H1 (cell line): Measurements from ENCODE around the gene FHIT. TPM values are rescaled to one million over a fixed set of nuclear protein-coding genes. Genes with fewer than 3 reads are reported as not detected.

Experiments
- CTCF ChIA-PET: fragments of 300-600 bp; sonication (Branson Sonifier 250); formaldehyde crosslinking; loops from one replicate; lab custom pipeline; 2021; ENCODE audit not compliant: partially characterized antibody; lab: Charles Lee
- POLR2A ChIA-PET: fragments of 300-600 bp; sonication (Branson Sonifier 250); formaldehyde crosslinking; loops from one replicate; lab custom pipeline; 2021; ENCODE audit warnings: inconsistent platforms; ENCODE audit not compliant: partially characterized antibody; lab: Charles Lee
- DNase-seq, 2 experiments: peaks; one replicate each; pipeline versions ENCODE4 v3.0.0 to v3.0.0-alpha.2; 2010 to 2022; ENCODE audit warnings: low spot score in 2 of 2, low read depth in 1 of 2, mixed read lengths in 1 of 2
- FAIRE-seq: peaks from 2 replicates; lab custom pipeline; 2011; peaks lifted over from hg19 to GRCh38; lab: Jason Lieb, UNC
- H2AFZ ChIP-seq: 2 replicates; pipeline ENCODE4 v1.8.1; 2012; ENCODE audit warnings: low read length, inconsistent platforms
- H2AK5ac ChIP-seq: 2 replicates; pipeline ENCODE4 v1.6.1; 2013; ENCODE audit warnings: low read depth, low read length
- H2BK120ac ChIP-seq: replicated peaks from 2 replicates; pipeline ENCODE3; 2013; ENCODE audit warnings: low read depth, low read length, inconsistent platforms
- H2BK12ac ChIP-seq: 2 replicates; pipeline ENCODE4 v1.6.1; 2013; ENCODE audit warnings: low read depth, low read length
- H2BK15ac ChIP-seq: 2 replicates; pipeline ENCODE4 v1.6.1; 2013; ENCODE audit warnings: low read length
- H2BK20ac ChIP-seq: 2 replicates; pipeline ENCODE4 v1.6.1; 2013; ENCODE audit warnings: low read length
- H2BK5ac ChIP-seq: 2 replicates; pipeline ENCODE4 v1.6.1; 2013; ENCODE audit warnings: low read depth, low read length
- H3K14ac ChIP-seq: 2 replicates; pipeline ENCODE4 v1.6.1; 2013; ENCODE audit warnings: inconsistent platforms; ENCODE audit not compliant: insufficient read length
- H3K18ac ChIP-seq: 2 replicates; pipeline ENCODE4 v1.6.1; 2013; ENCODE audit warnings: low read length; ENCODE audit errors: extremely low read depth
- H3K23ac ChIP-seq: 2 replicates; pipeline ENCODE4 v1.6.1; 2013; ENCODE audit warnings: inconsistent platforms; ENCODE audit not compliant: insufficient read length
- H3K23me2 ChIP-seq: 2 replicates; pipeline ENCODE4 v1.6.1; 2013; ENCODE audit warnings: low read depth, low read length
- H3K27ac ChIP-seq: 2 replicates; pipeline ENCODE4 v1.6.1; 2011; ENCODE audit warnings: low read depth, low read length, inconsistent platforms
- H3K27me3 ChIP-seq, 4 experiments: replicated peaks in 1 of 4; 1 replicate in 1 of 4; 2 replicates in 3 of 4; pipeline versions ENCODE4 v1.6.1 to v1.8.1; 2011 to 2013; ENCODE audit warnings: low read length in 3 of 4, mild to moderate bottlenecking in 3 of 4, inconsistent platforms in 2 of 4, mixed read lengths in 2 of 4, moderate library complexity in 1 of 4; ENCODE audit not compliant: control insufficient read depth in 3 of 4, insufficient read depth in 3 of 4; ENCODE audit errors: extremely low read depth in 1 of 4
- H3K36me3 ChIP-seq, 4 experiments: 2 replicates each; pipeline versions ENCODE4 v1.6.1 to v1.8.1; 2011 to 2013; ENCODE audit warnings: mild to moderate bottlenecking in 4 of 4, low read length in 3 of 4, moderate library complexity in 2 of 4, control low read depth in 1 of 4, inconsistent platforms in 1 of 4; ENCODE audit not compliant: insufficient read depth in 4 of 4, control insufficient read depth in 2 of 4
- H3K4ac ChIP-seq: replicated peaks from 2 replicates; pipeline ENCODE3; 2013; ENCODE audit warnings: low read length, low read depth, mixed read lengths, inconsistent platforms; ENCODE audit not compliant: insufficient read length
- H3K4me1 ChIP-seq, 4 experiments: replicated peaks in 1 of 4; 1 replicate in 1 of 4; 2 replicates in 3 of 4; pipeline versions ENCODE4 v1.6.1 to v1.8.1; 2011 to 2013; ENCODE audit warnings: low read length in 3 of 4, inconsistent platforms in 2 of 4, mixed read lengths in 1 of 4; ENCODE audit not compliant: insufficient read depth in 4 of 4, control insufficient read depth in 3 of 4
- H3K4me2 ChIP-seq, 2 experiments: 2 replicates each; pipeline versions ENCODE4 v1.6.1 to v1.8.1; 2011 to 2013; ENCODE audit warnings: low read depth in 2 of 2, low read length in 2 of 2, control low read depth in 1 of 2, inconsistent platforms in 1 of 2, mild to moderate bottlenecking in 1 of 2; ENCODE audit not compliant: insufficient read depth in 1 of 2
- H3K4me3 ChIP-seq, 4 experiments: fragments of 200-600, 300-600 bp in 1 of 4; sonication (generic), shearing (Covaris generic), sonication (Bioruptor Twin) in 1 of 4; 2 replicates each; pipeline versions ENCODE4 v1.5.1 to v1.8.1; 2011 to 2016; ENCODE audit warnings: low read length in 4 of 4, low read depth in 3 of 4, control low read depth in 2 of 4, inconsistent platforms in 2 of 4, mild to moderate bottlenecking in 2 of 4, mixed read lengths in 1 of 4, moderate library complexity in 1 of 4; ENCODE audit not compliant: insufficient read depth in 2 of 4; ENCODE audit errors: extremely low read depth in 1 of 4
- H3K56ac ChIP-seq: replicated peaks from 2 replicates; pipeline ENCODE3; 2013; ENCODE audit warnings: low read depth, mild to moderate bottlenecking, mixed read lengths, low read length, inconsistent platforms; ENCODE audit not compliant: insufficient read length
- H3K79me1 ChIP-seq: 2 replicates; pipeline ENCODE4 v1.6.1; 2013; ENCODE audit warnings: low read depth, low read length, control low read depth
- H3K79me2 ChIP-seq, 2 experiments: 2 replicates each; pipeline versions ENCODE4 v1.6.1 to v1.8.1; 2012 to 2013; ENCODE audit warnings: low read length in 2 of 2, mild to moderate bottlenecking in 2 of 2, inconsistent platforms in 1 of 2; ENCODE audit not compliant: insufficient read depth in 2 of 2, control insufficient read depth in 1 of 2
- H3K9ac ChIP-seq, 4 experiments: replicated peaks in 1 of 4; 1 replicate in 1 of 4; 2 replicates in 3 of 4; pipeline versions ENCODE4 v1.6.1 to v1.8.1; 2011 to 2013; ENCODE audit warnings: low read depth in 3 of 4, low read length in 3 of 4, control low read depth in 2 of 4, mild to moderate bottlenecking in 2 of 4, moderate library complexity in 2 of 4, inconsistent platforms in 1 of 4; ENCODE audit errors: extremely low read depth in 1 of 4
- H3K9me3 ChIP-seq, 2 experiments: 2 replicates each; pipeline versions ENCODE4 v1.6.1 to v1.8.1; 2012 to 2013; ENCODE audit warnings: mild to moderate bottlenecking in 2 of 2, moderate library complexity in 2 of 2, control low read depth in 1 of 2, inconsistent platforms in 1 of 2, low read depth in 1 of 2, low read length in 1 of 2, mixed read lengths in 1 of 2; ENCODE audit not compliant: insufficient read depth in 2 of 2
- H4K20me1 ChIP-seq, 2 experiments: replicated peaks in 1 of 2; 2 replicates each; pipeline versions ENCODE3 to v1.8.1; 2011 to 2013; ENCODE audit warnings: inconsistent platforms in 2 of 2, low read length in 2 of 2, mild to moderate bottlenecking in 1 of 2; ENCODE audit not compliant: insufficient read depth in 2 of 2, control insufficient read depth in 1 of 2
- H4K5ac ChIP-seq: 2 replicates; pipeline ENCODE4 v1.6.1; 2013; ENCODE audit warnings: low read length, low read depth, mixed read lengths, inconsistent platforms; ENCODE audit not compliant: insufficient read length
- H4K8ac ChIP-seq: 2 replicates; pipeline ENCODE4 v1.8.0; 2013; ENCODE audit warnings: mild to moderate bottlenecking, moderate library complexity, low read length, inconsistent platforms; ENCODE audit not compliant: insufficient read depth; ENCODE audit errors: extremely low read depth
- H4K91ac ChIP-seq: replicated peaks from 2 replicates; pipeline ENCODE3; 2013; ENCODE audit warnings: low read length, mixed read lengths, inconsistent platforms; ENCODE audit not compliant: insufficient read length
- BACH1 ChIP-seq: IDR thresholded peaks from 2 replicates; pipeline ENCODE4 v1.6.1; 2012; ENCODE audit warnings: low read length, improper control_type of control experiment
- BCL11A ChIP-seq, 2 experiments: IDR thresholded peaks; one replicate each; pipeline ENCODE4 v1.6.1; 2011; ENCODE audit warnings: low read depth in 2 of 2, low read length in 2 of 2, mild to moderate bottlenecking in 2 of 2
- CBX5 ChIP-seq: fragments of 300-800, 300-1000 bp; sonication (generic); IDR thresholded peaks from 2 replicates; pipeline ENCODE4 v1.7.1; 2016; ENCODE audit warnings: antibody characterized with exemption, low read length, low read depth
- CBX8 ChIP-seq: fragments of 300-800, 300-1000 bp; sonication (generic); IDR thresholded peaks from 2 replicates; pipeline ENCODE4 v1.7.1; 2016; ENCODE audit warnings: low read depth, low read length, borderline replicate concordance
- CREB1 ChIP-seq: IDR thresholded peaks from 2 replicates; pipeline ENCODE4 v1.6.1; 2012; ENCODE audit warnings: inconsistent platforms
- GABPA ChIP-seq: IDR thresholded peaks from 2 replicates; pipeline ENCODE4 v1.6.1; 2011; ENCODE audit warnings: mild to moderate bottlenecking, low read length, moderate library complexity, borderline replicate concordance; ENCODE audit not compliant: insufficient read depth
- KDM1A ChIP-seq: fragments of 200-600, 300-600 bp; sonication (generic); IDR thresholded peaks from 2 replicates; pipeline ENCODE4 v1.7.1; 2016; ENCODE audit warnings: mild to moderate bottlenecking, low read length, borderline replicate concordance
- RAD21 ChIP-seq, 2 experiments: IDR thresholded peaks in 1 of 2; conservative IDR thresholded peaks in 1 of 2; 2 replicates each; pipeline ENCODE4 v1.6.1; 2011; ENCODE audit warnings: low read depth in 2 of 2, low read length in 2 of 2, improper control_type of control experiment in 1 of 2, inconsistent platforms in 1 of 2, mild to moderate bottlenecking in 1 of 2, moderate library complexity in 1 of 2
- RXRA ChIP-seq: IDR thresholded peaks from 2 replicates; pipeline ENCODE4 v1.6.1; 2011; ENCODE audit warnings: low read depth, mild to moderate bottlenecking, low read length, moderate library complexity; ENCODE audit not compliant: insufficient read depth
- SP1 ChIP-seq: IDR thresholded peaks from 2 replicates; pipeline ENCODE4 v1.6.1; 2011; ENCODE audit warnings: low read depth, low read length
- TAF7 ChIP-seq: optimal IDR thresholded peaks from 2 replicates; pipeline ENCODE3; 2011; ENCODE audit warnings: low read depth, mild to moderate bottlenecking, inconsistent platforms, low read length, moderate library complexity, borderline replicate concordance
- TEAD4 ChIP-seq: IDR thresholded peaks from 2 replicates; pipeline ENCODE4 v1.6.1; 2012; ENCODE audit warnings: low read depth, low read length, inconsistent platforms, mixed read lengths
- ZNF274 ChIP-seq: IDR thresholded peaks from 2 replicates; pipeline ENCODE4 v1.7.0; 2012; ENCODE audit warnings: low read length, borderline replicate concordance; ENCODE audit errors: extremely low read depth
- WGBS, 2 experiments: shearing (Covaris generic) in 1 of 2; methylation state at CpG; one replicate each; pipeline versions ENCODE4 v1.1.6 to v1.1.7; 2013 to 2015; ENCODE audit warnings: low lambda C conversion rate in 2 of 2, mixed read lengths in 2 of 2, inconsistent platforms in 1 of 2, low coverage in 1 of 2, missing lambda C conversion rate in 1 of 2; ENCODE audit not compliant: insufficient replicate concordance in 2 of 2, insufficient coverage in 1 of 2, insufficient read length in 1 of 2; ENCODE audit errors: extremely low coverage in 1 of 2, missing lambda C conversion rate in 1 of 2; 5-methylcytosine and 5-hydroxymethylcytosine counted together
- polyA plus RNA-seq, 7 experiments: library from polyadenylated mRNA; depleted of rRNA in 3 of 7; stranded (reverse) in 5 of 7; unstranded in 2 of 7; fragments of >200 nt in 5 of 7; fragments of 200-250 nt in 2 of 7; gene quantifications; 1 replicate in 5 of 7; 2 replicates in 1 of 7; 4 replicates in 1 of 7; pipeline versions ENCODE4 v1.2.1 to v1.2.3, GENCODE V29; 2011 to 2013; ENCODE audit warnings: missing spikeins in 2 of 7, mixed read lengths in 2 of 7
- total RNA-seq: library from RNA; stranded (reverse); fragmentation: NEBNext Ultra II Directional; extraction: Animal tissue kit (Norgen Biotek cat#: 25700); gene quantifications from 2 replicates; pipeline ENCODE4 v1.2.1, GENCODE V29; 2021
- TF ChIP-seq, protein P1 (sequence below): IDR thresholded peaks from 2 replicates; pipeline ENCODE4 v1.6.1; 2011; ENCODE audit warnings: low read depth, mild to moderate bottlenecking, low read length; ENCODE audit not compliant: insufficient read depth

The FHIT gene
- total and polyA plus RNA-seq, 2 of the 8 experiments (the other 6 are each of a cell fraction or from before 2014, with no cell fraction given): 1.2 to 3.2 TPM

DNA sequence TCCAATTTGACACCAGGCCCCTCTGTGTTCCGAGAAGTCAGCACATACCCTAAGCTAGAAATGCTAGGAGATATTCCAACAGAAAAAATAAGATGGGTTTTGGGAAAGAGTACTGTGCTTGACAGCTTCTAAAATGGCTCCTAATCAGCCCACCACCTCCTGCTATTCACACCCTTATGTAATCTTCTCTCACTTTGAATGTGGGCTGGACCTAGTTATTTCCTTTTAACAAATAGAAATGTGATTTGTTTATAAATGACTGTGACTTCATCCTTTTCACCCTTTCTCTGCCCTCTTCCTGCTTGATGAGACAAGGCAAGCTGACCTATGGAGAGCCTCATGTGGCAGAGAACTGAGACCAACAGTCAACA lies 961.1 kb downstream of the FHIT start:
- Histone ChIP-seq H3K23ac (no peak overlapping the region), H3K27me3 (no peaks in the 10 kb centered on the region), H3K9ac (no peak overlapping the region), H3K14ac (no peak overlapping the region), H4K5ac (no peak overlapping the region), H3K4me3 (no peak overlapping the region), H3K79me1 (no peaks in the 10 kb centered on the region), H2BK5ac (no peak overlapping the region; the same call in 1 of the 2 replicates), H2BK20ac (no peak overlapping the region), H3K56ac (no peak overlapping the region), H2BK120ac (no peak overlapping the region), H3K36me3 (no peaks in the 10 kb centered on the region), H3K79me2 (no peaks in the 10 kb centered on the region), H2BK12ac (no peak overlapping the region), H3K18ac (no peak overlapping the region), H3K23me2 (no peaks in the 10 kb centered on the region), H3K4me1 (no peaks in the 10 kb centered on the region; a peak in 1 of 7 replicates), H2BK15ac (no peak overlapping the region), H3K9me3 (no peaks in the 10 kb centered on the region), H3K27ac (no peak overlapping the region), H2AFZ (0 out of 2 replicates have a peak overlapping the region, but pooled peaks have one; percentile 77), H3K4me2 (no peak overlapping the region), H4K20me1 (no peaks in the 10 kb centered on the region), H2AK5ac (no peak overlapping the region), H4K8ac (no peak overlapping the region), H4K91ac (no peak overlapping the region), H3K4ac (no peak overlapping the region)
- ChIA-PET CTCF (interaction anchor here (0.6 to 1.3 kb wide), 4 partner anchors 17 to 343 kb away, joined by 3 to 4 read pairs (median 3); no protein-coding TSS in a partner anchor), POLR2A (no interaction called here)
- FAIRE-seq (no peak), DNase-seq (no peak)
- WGBS, 2 experiments: 96% methylated on average over 1 of the region's 1 CpG; no CpG with 5 or more reads in 1 of the 2 experiments
- TF ChIP-seq BCL11A (IDR thresholded peaks at IDR 0.05; ENCODE audit: low read depth in 2 of 2, low read length in 2 of 2) (no peak), ZNF274 (no peak), BACH1 (no peak), GABPA (no peak), CBX5 (no peak), CBX8 (no peak), RXRA (no peak), CREB1 (no peak), SP1 (no peak), RAD21 (IDR thresholded peaks at IDR 0.05 in 1 of 2, conservative IDR thresholded peaks at IDR 0.05 in 1 of 2; ENCODE audit: low read depth in 2 of 2, low read length in 2 of 2) (no peak), KDM1A (no peak), TAF7 (no peak), TEAD4 (no peak)
- TF ChIP-seq, protein P1, sequence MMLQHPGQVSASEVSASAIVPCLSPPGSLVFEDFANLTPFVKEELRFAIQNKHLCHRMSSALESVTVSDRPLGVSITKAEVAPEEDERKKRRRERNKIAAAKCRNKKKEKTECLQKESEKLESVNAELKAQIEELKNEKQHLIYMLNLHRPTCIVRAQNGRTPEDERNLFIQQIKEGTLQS: no peak
